Astrocyte (in vitro differentiated cells and primary cell): ENCODE measurements around the gene ATG7. TPM values are rescaled to one million over a fixed set of nuclear protein-coding genes. Genes with fewer than 3 reads are reported as not detected.

ENCODE experiments used
- DNase-seq: peaks from one replicate; pipeline ENCODE4 v3.0.0-alpha.2; 2010; ENCODE audit warnings: low read depth
- FAIRE-seq: peaks from 2 replicates; lab custom pipeline; 2011; peaks lifted over from hg19 to GRCh38; lab: Jason Lieb, UNC
- H2AFZ ChIP-seq: 2 replicates; pipeline ENCODE4 v1.6.0; 2012; ENCODE audit warnings: low read depth, low read length, inconsistent platforms
- H3K27ac ChIP-seq: 2 replicates; pipeline ENCODE4 v1.5.1; 2011; ENCODE audit warnings: low read depth, low read length, inconsistent platforms
- H3K27me3 ChIP-seq: 2 replicates; pipeline ENCODE4 v1.6.0; 2011; ENCODE audit warnings: low read length, inconsistent platforms; ENCODE audit not compliant: insufficient read depth
- H3K36me3 ChIP-seq: 2 replicates; pipeline ENCODE4 v1.5.1; 2011; ENCODE audit warnings: low read length, inconsistent platforms; ENCODE audit not compliant: insufficient read depth
- H3K4me1 ChIP-seq: 2 replicates; pipeline ENCODE4 v1.5.1; 2011; ENCODE audit warnings: low read length, inconsistent platforms; ENCODE audit not compliant: insufficient read depth
- H3K4me2 ChIP-seq: 2 replicates; pipeline ENCODE4 v1.6.0; 2012; ENCODE audit warnings: low read length, inconsistent platforms
- H3K4me3 ChIP-seq: 2 replicates; pipeline ENCODE4 v1.5.1; 2011; ENCODE audit warnings: low read depth, mild to moderate bottlenecking, low read length, inconsistent platforms; ENCODE audit not compliant: insufficient read depth
- H3K79me2 ChIP-seq: 2 replicates; pipeline ENCODE4 v1.6.0; 2012; ENCODE audit warnings: mild to moderate bottlenecking, low read length, inconsistent platforms; ENCODE audit not compliant: insufficient read depth
- H3K9ac ChIP-seq: 2 replicates; pipeline ENCODE4 v1.6.0; 2012; ENCODE audit warnings: mild to moderate bottlenecking, low read length, inconsistent platforms
- H3K9me3 ChIP-seq: 2 replicates; pipeline ENCODE4 v1.5.1; 2012; ENCODE audit warnings: low read depth, mild to moderate bottlenecking, low read length, inconsistent platforms; ENCODE audit not compliant: insufficient read depth
- H4K20me1 ChIP-seq: 2 replicates; pipeline ENCODE4 v1.6.0; 2012; ENCODE audit warnings: low read length, inconsistent platforms; ENCODE audit not compliant: insufficient read depth
- H3K27ac Mint-ChIP-seq: one replicate; pipeline ENCODE4 v1.8.0; 2021; ENCODE audit warnings: mild to moderate bottlenecking, mixed read lengths; ENCODE audit not compliant: unreplicated experiment
- H3K27me3 Mint-ChIP-seq: one replicate; pipeline ENCODE4 v1.8.0; 2021; ENCODE audit warnings: low read depth, mixed read lengths; ENCODE audit not compliant: unreplicated experiment
- H3K36me3 Mint-ChIP-seq: one replicate; pipeline ENCODE4 v1.8.0; 2021; ENCODE audit warnings: low read depth, mixed read lengths; ENCODE audit not compliant: unreplicated experiment
- H3K4me1 Mint-ChIP-seq: one replicate; pipeline ENCODE4 v1.8.0; 2021; ENCODE audit warnings: low read depth, mixed read lengths; ENCODE audit not compliant: unreplicated experiment
- H3K4me3 Mint-ChIP-seq: one replicate; pipeline ENCODE4 v1.8.0; 2021; ENCODE audit warnings: mild to moderate bottlenecking, moderate library complexity, mixed read lengths; ENCODE audit not compliant: unreplicated experiment
- H3K9me3 Mint-ChIP-seq: one replicate; pipeline ENCODE4 v1.8.0; 2021; ENCODE audit warnings: mild to moderate bottlenecking, mixed read lengths; ENCODE audit not compliant: unreplicated experiment
- CTCF ChIP-seq: IDR thresholded peaks from 2 replicates; pipeline ENCODE4 v1.5.1; 2011; ENCODE audit warnings: low read depth, mild to moderate bottlenecking, inconsistent platforms, low read length, moderate library complexity; ENCODE audit not compliant: insufficient read depth
- EZH2 ChIP-seq: IDR thresholded peaks from 2 replicates; pipeline ENCODE4 v1.6.1; 2012; ENCODE audit warnings: mild to moderate bottlenecking, low read length, inconsistent platforms; ENCODE audit not compliant: insufficient read depth
- total RNA-seq: library from RNA; stranded (reverse); gene quantifications from 2 replicates; pipeline ENCODE4 v1.2.1, GENCODE V29; 2021

Gene ATG7
- total RNA-seq, 1 donor from 2014 or later = 29.5 TPM

- peaks cover 4% of the 10 kb centered on the region for H3K36me3 Mint-ChIP-seq
- no peak overlapping the region for H3K4me2 ChIP-seq
- TF ChIP-seq EZH2 (no peak), CTCF (no peak)
Observed at GRCh38 chr3:11415099-11415498, 142.9 kb downstream of the ATG7 start.

GRCh38 chr3:11420066-11420465 lies 147.9 kb downstream of the ATG7 start:
- H3K27me3 Mint-ChIP-seq = no peaks in the 10 kb centered on the region
- Histone ChIP-seq H3K36me3 (no peaks in the 10 kb centered on the region), H3K9ac (no peak overlapping the region), H3K4me2 (no peak overlapping the region), H3K79me2 (peaks cover 2% of the 10 kb centered on the region), H3K4me1 (no peaks in the 10 kb centered on the region), H4K20me1 (peaks cover 5% of the 10 kb centered on the region), H3K27me3 (no peaks in the 10 kb centered on the region), H3K27ac (no peak overlapping the region), H2AFZ (no peak overlapping the region), H3K4me3 (no peak overlapping the region), H3K9me3 (no peaks in the 10 kb centered on the region)
- no peak for TF ChIP-seq CTCF
- no peak for TF ChIP-seq EZH2
- H3K4me3 Mint-ChIP-seq = no peak overlapping the region
- H3K36me3 Mint-ChIP-seq = no peaks in the 10 kb centered on the region
- FAIRE-seq (no peak), DNase-seq (no peak)
- H3K27ac Mint-ChIP-seq = no peak overlapping the region
- peaks cover 1% of the 10 kb centered on the region for H3K9me3 Mint-ChIP-seq
- peaks cover 1% of the 10 kb centered on the region for H3K4me1 Mint-ChIP-seq

More at GRCh38 chr3:11415099-11415498, 142.9 kb downstream of the ATG7 start:
- Mint-ChIP-seq H3K4me3 (no peak overlapping the region), H3K27me3 (no peaks in the 10 kb centered on the region), H3K9me3 (peaks cover 11% of the 10 kb centered on the region), H3K4me1 (no peaks in the 10 kb centered on the region), H3K27ac (no peak overlapping the region)
- DNase-seq (no peak), FAIRE-seq (no peak)
- no peak overlapping the region for H3K9ac ChIP-seq
- H3K4me3 ChIP-seq = no peak overlapping the region
- peaks cover 3% of the 10 kb centered on the region for H4K20me1 ChIP-seq
- H2AFZ ChIP-seq = no peak overlapping the region
- no peaks in the 10 kb centered on the region for H3K4me1 ChIP-seq
- H3K79me2 ChIP-seq = peaks cover 4% of the 10 kb centered on the region
- no peaks in the 10 kb centered on the region for H3K27me3 ChIP-seq
- H3K9me3 ChIP-seq = no peaks in the 10 kb centered on the region
- H3K36me3 ChIP-seq = no peaks in the 10 kb centered on the region
- H3K27ac ChIP-seq = no peak overlapping the region

GRCh38 chr3:11422291-11422690 lies 150.1 kb downstream of the ATG7 start:
- Histone ChIP-seq H2AFZ (no peak overlapping the region), H3K36me3 (no peaks in the 10 kb centered on the region), H4K20me1 (peaks cover 3% of the 10 kb centered on the region), H3K9ac (no peak overlapping the region), H3K79me2 (no peaks in the 10 kb centered on the region), H3K9me3 (no peaks in the 10 kb centered on the region), H3K27me3 (no peaks in the 10 kb centered on the region), H3K4me1 (no peaks in the 10 kb centered on the region), H3K4me2 (no peak overlapping the region), H3K27ac (no peak overlapping the region), H3K4me3 (no peak overlapping the region)
- peaks cover 1% of the 10 kb centered on the region for H3K9me3 Mint-ChIP-seq
- H3K4me1 Mint-ChIP-seq = peaks cover 1% of the 10 kb centered on the region
- H3K36me3 Mint-ChIP-seq = peaks cover 3% of the 10 kb centered on the region
- H3K27me3 Mint-ChIP-seq = no peaks in the 10 kb centered on the region
- no peak overlapping the region for H3K27ac Mint-ChIP-seq
- DNase-seq (no peak), FAIRE-seq (no peak)
- H3K4me3 Mint-ChIP-seq = no peak overlapping the region
- no peak for TF ChIP-seq CTCF
- no peak for TF ChIP-seq EZH2
